OCI-LY1 (cell line): ENCODE results near the gene CENPE.

Source experiments
- CTCF ChIP-seq: fragments of 200-600 bp; sonication (generic), shearing (Covaris generic); IDR thresholded peaks from 2 replicates; pipeline ENCODE4 v1.5.1; 2017; ENCODE audit warnings: mild to moderate bottlenecking, antibody characterized with exemption, low read length, moderate library complexity, mixed read lengths
- EZH2 ChIP-seq: fragments of 200-600 bp; sonication (generic), shearing (Covaris generic); IDR thresholded peaks from 2 replicates; pipeline ENCODE4 v1.8.0; 2017; ENCODE audit warnings: borderline replicate concordance, mixed run types, mild to moderate bottlenecking, antibody characterized with exemption, low read length, moderate library complexity, mixed read lengths

- TF ChIP-seq CTCF (no peak), EZH2 (no peak)
These were observed 111.6 kb downstream of the CENPE start for GRCh38 chr4:103086551-103086950.
